PC-9 (cell line): Measurements from ENCODE around the gene TYK2. TPM values are rescaled to one million over a fixed set of nuclear protein-coding genes. Genes with fewer than 3 reads are reported as not detected.
A peak's percentile ranks its signal among the peaks of the same experiment; 100 is the strongest.

Source experiments
- Bru-seq: library from RNA; stranded (reverse); fragments of 400-500 nt; gene quantifications from one replicate; lab custom pipeline; 2021; lab: Mats Ljungman, UMichigan
- BruChase-seq, 2 experiments: library from RNA; stranded (reverse); fragments of 400-500 nt; gene quantifications; one replicate each; lab custom pipeline; 2021; lab: Mats Ljungman, UMichigan
- BruUV-seq: library from RNA; stranded (reverse); fragments of 400-500 nt; replicated peaks from 2 replicates; lab custom pipeline; 2021; lab: Mats Ljungman, UMichigan
- CTCF ChIA-PET: fragments of 300-600 bp; sonication (Branson Sonifier 250); formaldehyde crosslinking; loops from one replicate; lab custom pipeline; 2022; ENCODE audit warnings: antibody characterized with exemption; lab: Charles Lee
- POLR2A ChIA-PET: fragments of 300-600 bp; sonication (Branson Sonifier 250); formaldehyde crosslinking; loops from one replicate; lab custom pipeline; 2022; ENCODE audit warnings: antibody characterized with exemption; ENCODE audit not compliant: unreplicated experiment; lab: Charles Lee
- DNase-seq, 2 experiments: peaks; one replicate each; pipeline versions ENCODE4 v3.0.0 to v3.0.0-alpha.2; 2015 to 2022; ENCODE audit warnings: mixed read lengths in 1 of 2
- H2AFZ ChIP-seq: fragments of 200-600 bp; sonication (generic); 2 replicates; pipeline ENCODE4 v1.8.1; 2017; ENCODE audit warnings: antibody characterized with exemption
- H3F3A ChIP-seq: fragments of 200-600 bp; sonication (generic); 2 replicates; pipeline ENCODE4 v1.8.1; 2017; ENCODE audit warnings: antibody characterized with exemption, mild to moderate bottlenecking, low read depth; ENCODE audit not compliant: insufficient read depth
- H3K27ac ChIP-seq: fragments of 200-600 bp; sonication (generic); 2 replicates; pipeline ENCODE4 v1.6.1; 2016; ENCODE audit warnings: mixed run types
- H3K27me3 ChIP-seq: fragments of 200-600 bp; sonication (generic); 2 replicates; pipeline ENCODE4 v1.6.1; 2016; ENCODE audit warnings: low read depth, mixed run types; ENCODE audit not compliant: insufficient read depth
- H3K36me3 ChIP-seq: fragments of 200-600 bp; sonication (generic); 2 replicates; pipeline ENCODE4 v1.6.1; 2016; ENCODE audit warnings: low read depth, mixed run types
- H3K4me1 ChIP-seq: fragments of 200-600 bp; sonication (generic); replicated peaks from 2 replicates; pipeline ENCODE4 v1.6.1; 2016; ENCODE audit warnings: mixed run types; ENCODE audit not compliant: insufficient read depth
- H3K4me2 ChIP-seq: fragments of 200-600 bp; sonication (generic); 2 replicates; pipeline ENCODE4 v1.6.1; 2017; ENCODE audit warnings: mixed run types
- H3K4me3 ChIP-seq: fragments of 200-600 bp; sonication (generic); 2 replicates; pipeline ENCODE4 v1.6.1; 2016; ENCODE audit warnings: mixed run types
- H3K79me2 ChIP-seq: fragments of 200-600 bp; sonication (generic); 2 replicates; pipeline ENCODE4 v1.6.1; 2017; ENCODE audit warnings: low read depth, mixed run types
- H3K9me2 ChIP-seq: fragments of 200-600 bp; sonication (generic); 2 replicates; pipeline ENCODE4 v1.8.1; 2017; ENCODE audit warnings: mild to moderate bottlenecking; ENCODE audit not compliant: insufficient read depth
- H3K9me3 ChIP-seq: fragments of 200-600 bp; sonication (generic); 2 replicates; pipeline ENCODE4 v1.8.1; 2016; ENCODE audit warnings: low read depth; ENCODE audit not compliant: insufficient read depth
- H4K20me1 ChIP-seq: fragments of 200-600 bp; sonication (generic); 2 replicates; pipeline ENCODE4 v1.8.1; 2017; ENCODE audit not compliant: insufficient read depth
- EZH2 ChIP-seq: fragments of 200-600 bp; sonication (generic); IDR thresholded peaks from 2 replicates; pipeline ENCODE4 v1.8.0; 2017; ENCODE audit warnings: antibody characterized with exemption, low read depth
- intact Hi-C: fragments of 100-400 bp; cut with micrococcal nuclease; formaldehyde crosslinking; loops from one replicate; pipeline ENCODE4 v1.10.0; 2022; ENCODE audit not compliant: unreplicated experiment
- long read RNA-seq: library from polyadenylated mRNA; stranded (forward); transcript quantifications from one replicate; pipeline ENCODE4 v2.0.0, GENCODE V29; 2022
- total RNA-seq: library from RNA; stranded (reverse); gene quantifications from 2 replicates; pipeline ENCODE4 v1.2.3, GENCODE V29; 2021
- TF ChIP-seq, protein P1 (sequence below): fragments of 200-600 bp; sonication (generic); conservative IDR thresholded peaks from 2 replicates; pipeline ENCODE4 v1.6.1; 2017; ENCODE audit warnings: mixed run types, antibody characterized with exemption, mild to moderate bottlenecking, moderate library complexity

Gene TYK2
- 94.7 and 102 TPM in 2 replicates for total RNA-seq
- percentile 51 among the genes with signal in this experiment for Bru-seq, nascent RNA
- BruChase-seq, experiment 1, labeled RNA remaining after a 2-hour chase = percentile 62 among the genes with signal in this experiment
- BruChase-seq, experiment 2, labeled RNA remaining after a 6-hour chase = percentile 73 among the genes with signal in this experiment
- long read RNA-seq, full-length matches to known transcripts = 7 of 34 reads
- long read RNA-seq, partial matches to known transcripts = 8 of 34 reads
- long read RNA-seq, other reads (novel, unspliced or antisense) = 19 of 34 reads

DNA sequence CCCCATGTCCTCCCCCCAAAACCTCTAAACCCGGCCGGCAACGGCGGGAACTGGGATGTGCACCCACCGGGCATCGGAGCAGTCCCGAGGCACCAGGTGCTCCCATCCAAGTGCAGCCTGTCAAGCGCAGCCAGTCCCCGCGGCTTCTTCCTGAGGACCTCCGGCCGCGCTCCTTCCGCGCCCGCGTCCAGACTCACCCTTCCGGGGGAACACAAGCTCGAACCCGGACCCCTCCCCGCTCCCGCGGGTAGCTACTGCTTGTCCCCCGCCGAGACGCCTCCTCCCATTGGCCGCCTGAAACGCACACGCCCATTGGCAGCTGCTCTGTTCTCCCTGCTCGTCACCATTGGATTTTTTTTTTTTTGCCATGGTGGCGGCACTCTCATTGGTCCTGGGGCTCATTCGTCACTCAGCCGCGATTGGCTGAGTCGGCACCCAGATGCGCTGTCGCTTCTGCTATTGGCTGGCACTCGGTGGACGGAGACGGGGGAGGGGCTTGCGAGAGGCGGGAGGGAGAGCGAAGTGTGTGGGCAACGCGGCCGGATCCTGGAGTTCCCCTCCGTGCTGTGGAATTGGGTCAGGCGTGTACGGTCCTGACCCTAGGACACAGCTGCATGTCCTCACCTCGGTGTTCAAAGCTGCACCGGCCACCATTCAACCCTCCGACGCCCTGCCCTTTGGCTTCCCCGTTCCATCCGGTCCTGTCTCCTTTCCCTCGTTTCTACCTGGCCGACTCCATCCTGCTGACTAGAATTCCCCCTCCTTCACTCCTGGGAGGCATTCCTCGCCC lies at the start of gene TYK2:
TSS of gene TYK2 (minus strand) at position 260 of the 790 bp plus-strand sequence. CDS start 2,166 bp downstream, outside the sequence.
- POLR2A ChIA-PET = interaction anchor here (0.7 to 0.8 kb wide), 4 partner anchors 64 to 284 kb away, joined by 5 to 12 read pairs (median 6); partner anchors contain the start of gene ICAM1

DNA sequence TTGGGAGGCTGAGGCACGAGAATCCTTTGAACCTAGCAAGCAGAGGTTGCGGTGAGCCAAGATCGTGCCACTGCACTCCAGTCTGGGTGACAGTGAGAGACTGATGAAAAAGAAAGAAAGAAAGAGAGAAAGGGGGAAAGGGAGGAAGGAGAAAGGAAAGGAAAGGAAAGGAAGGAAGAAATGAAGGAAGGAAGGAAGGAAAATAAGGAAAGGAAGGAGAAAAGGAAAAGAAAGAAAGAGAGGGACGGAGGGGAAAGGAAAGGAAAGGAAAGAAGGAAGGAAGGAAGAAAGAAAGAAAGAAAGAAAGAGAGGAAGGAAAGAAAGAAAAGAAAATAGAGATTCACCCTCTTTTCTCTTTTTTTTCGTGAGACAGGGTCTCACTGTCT lies 48.6 kb upstream of the TYK2 start:
- Histone ChIP-seq H4K20me1 (no peaks in the 10 kb centered on the region), H3F3A (peaks cover 36% of the 10 kb centered on the region), H3K79me2 (no peaks in the 10 kb centered on the region), H3K4me2 (no peak overlapping the region), H3K27ac (no peak overlapping the region), H3K27me3 (peaks cover 43% of the 10 kb centered on the region), H3K36me3 (no peaks in the 10 kb centered on the region), H3K9me3 (no peaks in the 10 kb centered on the region), H3K9me2 (no peaks in the 10 kb centered on the region), H2AFZ (no peak overlapping the region), H3K4me1 (peaks cover 24% of the 10 kb centered on the region; the same call in 1 of the 2 replicates), H3K4me3 (no peak overlapping the region)
- ChIA-PET POLR2A (interaction anchor here (0.7 kb wide), 1 partner anchor 132 kb away, joined by 46 read pairs; no protein-coding TSS in a partner anchor), CTCF (no interaction called here)
- no peak for DNase-seq
- no peak for TF ChIP-seq EZH2
- TF ChIP-seq, protein P1, sequence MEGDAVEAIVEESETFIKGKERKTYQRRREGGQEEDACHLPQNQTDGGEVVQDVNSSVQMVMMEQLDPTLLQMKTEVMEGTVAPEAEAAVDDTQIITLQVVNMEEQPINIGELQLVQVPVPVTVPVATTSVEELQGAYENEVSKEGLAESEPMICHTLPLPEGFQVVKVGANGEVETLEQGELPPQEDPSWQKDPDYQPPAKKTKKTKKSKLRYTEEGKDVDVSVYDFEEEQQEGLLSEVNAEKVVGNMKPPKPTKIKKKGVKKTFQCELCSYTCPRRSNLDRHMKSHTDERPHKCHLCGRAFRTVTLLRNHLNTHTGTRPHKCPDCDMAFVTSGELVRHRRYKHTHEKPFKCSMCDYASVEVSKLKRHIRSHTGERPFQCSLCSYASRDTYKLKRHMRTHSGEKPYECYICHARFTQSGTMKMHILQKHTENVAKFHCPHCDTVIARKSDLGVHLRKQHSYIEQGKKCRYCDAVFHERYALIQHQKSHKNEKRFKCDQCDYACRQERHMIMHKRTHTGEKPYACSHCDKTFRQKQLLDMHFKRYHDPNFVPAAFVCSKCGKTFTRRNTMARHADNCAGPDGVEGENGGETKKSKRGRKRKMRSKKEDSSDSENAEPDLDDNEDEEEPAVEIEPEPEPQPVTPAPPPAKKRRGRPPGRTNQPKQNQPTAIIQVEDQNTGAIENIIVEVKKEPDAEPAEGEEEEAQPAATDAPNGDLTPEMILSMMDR = no peak
- intact Hi-C loops = no loop called here
- BruUV-seq = no TSS peak

More for the DNA sequence above, at the start of gene TYK2:
- no peaks in the 10 kb centered on the region for H3K9me2 ChIP-seq
- peak within 1 kb of the TSS; percentile 87 for H3K4me2 ChIP-seq
- intact Hi-C loops = loop anchor here (5.0 kb wide), 1 partner anchor 48 kb away; the partner anchor contains the start of gene RAVER1
- peaks cover 6% of the 10 kb centered on the region for H3K4me1 ChIP-seq
- no peaks in the 10 kb centered on the region for H3K27me3 ChIP-seq
- peaks cover 8% of the 10 kb centered on the region for H3K79me2 ChIP-seq
- H3K4me3 ChIP-seq = peak within 1 kb of the TSS; percentile 82
- H4K20me1 ChIP-seq = no peaks in the 10 kb centered on the region
- CTCF ChIA-PET = interaction anchor here (0.5 to 1.2 kb wide), 8 partner anchors 89 to 272 kb away, joined by 3 to 4 read pairs (median 3); partner anchors contain the start of gene ICAM1
- peak within 1 kb of the TSS; percentile 98 for H2AFZ ChIP-seq
- peak; percentile 97 for DNase-seq
- H3F3A ChIP-seq = peaks cover 8% of the 10 kb centered on the region; the same call in 1 of the 2 replicates
- no TSS peak for BruUV-seq
- H3K36me3 ChIP-seq = peaks cover 6% of the 10 kb centered on the region; the same call in 1 of the 2 replicates
- H3K9me3 ChIP-seq = no peaks in the 10 kb centered on the region
- H3K27ac ChIP-seq = no peak within 1 kb of the TSS
- TF ChIP-seq, protein P1 = no peak
- TF ChIP-seq EZH2 = no peak

DNA sequence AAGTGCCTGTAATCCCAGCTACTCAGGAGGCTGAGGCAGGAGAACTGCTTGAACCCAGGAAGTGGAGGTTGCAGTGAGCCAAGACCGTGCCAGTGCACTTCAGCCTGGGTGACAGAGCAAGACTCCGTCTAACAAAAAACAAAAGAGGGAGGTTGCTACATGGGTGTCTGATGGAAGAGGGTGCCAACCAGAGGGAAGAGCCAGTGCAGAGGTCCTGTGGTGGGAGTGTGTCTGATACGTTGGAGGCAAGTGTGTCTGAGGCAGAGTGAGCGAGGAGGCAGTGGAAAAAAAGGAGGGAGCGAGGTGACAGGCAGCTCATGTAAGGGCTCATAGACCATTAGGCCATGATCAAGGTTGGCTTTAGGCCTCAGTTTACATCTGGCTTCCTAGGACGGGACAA lies 46.8 kb upstream of the TYK2 start:
- BruUV-seq = no TSS peak
- DNase-seq = no peak
- TF ChIP-seq, protein P1 = no peak
- no peak for TF ChIP-seq EZH2
- no peaks in the 10 kb centered on the region for H4K20me1 ChIP-seq
- H3K9me2 ChIP-seq = no peaks in the 10 kb centered on the region
- no peak overlapping the region for H2AFZ ChIP-seq
- peaks cover 51% of the 10 kb centered on the region for H3K27me3 ChIP-seq
- intact Hi-C loops = no loop called here
- no peaks in the 10 kb centered on the region for H3K36me3 ChIP-seq
- ChIA-PET CTCF (interaction anchor here (0.5 kb wide), 1 partner anchor 48 kb away, joined by 6 read pairs; no protein-coding TSS in a partner anchor), POLR2A (no interaction called here)
- no peak overlapping the region for H3K4me3 ChIP-seq
- H3F3A ChIP-seq = peaks cover 34% of the 10 kb centered on the region
- H3K4me2 ChIP-seq = no peak overlapping the region
- H3K79me2 ChIP-seq = no peaks in the 10 kb centered on the region
- peaks cover 27% of the 10 kb centered on the region; the same call in 1 of the 2 replicates for H3K4me1 ChIP-seq
- no peaks in the 10 kb centered on the region for H3K9me3 ChIP-seq
- no peak overlapping the region for H3K27ac ChIP-seq
